Activated CD8-positive, alpha-beta memory T cell treated with anti-CD3 and anti-CD28 coated beads for 4 hours (primary cell): ENCODE data around the gene APOF.
"Not testable (repeated sequence)": the region's sequence is repeated elsewhere in the genome, so short reads cannot be mapped to it uniquely, and the experiment has no call there.

ENCODE experiments used
- DNase-seq, 2 donors: peaks; one replicate each; pipeline ENCODE4 v3.0.0-alpha.2; 2020; ENCODE audit warnings: low read depth in 2 of 2

APOF gene

DNA sequence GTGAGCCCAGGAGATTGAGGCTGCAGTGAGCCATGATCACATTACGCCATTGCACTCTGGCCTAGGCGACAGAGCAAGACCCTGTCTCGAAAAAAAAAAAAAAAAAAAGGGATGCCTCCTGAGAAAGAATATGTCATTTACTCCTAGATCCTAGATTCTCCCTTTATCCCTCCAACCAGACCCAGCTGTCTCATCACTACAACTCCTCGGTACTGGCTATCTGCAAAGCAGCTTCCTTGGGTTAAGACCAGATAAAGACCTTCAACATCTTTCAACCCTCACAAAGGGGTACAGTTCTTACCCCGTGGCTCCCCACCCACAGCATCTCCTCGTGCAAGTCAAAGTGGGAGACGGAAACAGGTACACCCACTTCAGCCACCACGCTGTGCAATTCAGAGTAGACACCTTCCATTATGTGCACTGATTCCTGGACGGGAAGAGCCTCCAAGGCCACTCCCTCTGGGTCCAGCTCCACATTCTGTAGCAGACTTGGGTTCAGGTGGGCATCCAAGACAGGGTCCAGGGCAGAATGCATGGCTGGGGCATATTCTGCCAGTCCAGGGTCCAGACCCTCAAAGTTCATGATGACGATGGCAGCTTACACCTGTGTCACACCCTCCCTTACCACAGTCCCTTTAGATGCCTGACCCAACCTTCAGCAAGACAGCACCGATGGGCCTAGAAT is 30.0 kb downstream of the APOF start:
- DNase-seq = no peak

GRCh38 chr12:56330936-56331490 is 31.6 kb downstream of the APOF start:
- no peak for DNase-seq

DNA sequence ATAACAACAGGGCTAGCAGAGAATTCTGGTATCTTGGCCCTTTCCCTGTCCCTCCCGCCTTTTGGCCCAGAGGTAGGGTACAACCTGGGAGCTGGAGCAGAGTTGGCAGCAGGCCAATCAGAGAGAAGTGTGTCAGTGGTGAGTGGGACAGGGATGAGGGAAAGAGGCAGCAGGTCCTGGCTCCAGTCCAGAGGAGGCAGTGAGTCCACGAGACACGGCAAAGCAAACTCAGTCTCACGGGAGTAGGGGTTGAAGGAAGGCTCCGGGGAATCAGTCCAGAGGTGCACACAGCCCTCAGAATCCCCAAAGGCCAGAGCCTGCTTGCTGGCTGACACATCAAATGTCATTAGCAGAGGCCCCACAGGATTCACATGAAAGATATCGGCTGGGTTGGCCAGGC is 36.1 kb downstream of the APOF start:
- no peak for DNase-seq

DNA sequence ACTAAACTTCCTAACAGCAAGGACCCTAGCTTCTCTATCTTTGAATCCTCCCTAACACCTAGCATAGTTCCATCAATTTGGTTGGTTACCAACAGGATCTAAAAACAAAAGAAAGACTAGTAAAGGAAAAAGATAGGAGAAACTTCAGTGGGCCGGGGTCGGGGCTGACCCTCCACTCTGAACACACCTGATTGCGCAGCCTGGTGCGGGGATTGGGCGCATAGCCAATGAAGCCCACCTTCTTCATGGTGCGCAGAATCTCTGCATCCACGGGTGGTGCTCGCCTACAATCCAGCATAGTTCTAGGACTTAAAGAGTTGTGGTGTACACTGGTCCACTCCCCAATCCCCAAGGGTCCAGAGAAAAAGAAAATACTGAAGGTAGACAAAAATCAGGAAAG is 36.5 kb downstream of the APOF start:
- no peak for DNase-seq

DNA sequence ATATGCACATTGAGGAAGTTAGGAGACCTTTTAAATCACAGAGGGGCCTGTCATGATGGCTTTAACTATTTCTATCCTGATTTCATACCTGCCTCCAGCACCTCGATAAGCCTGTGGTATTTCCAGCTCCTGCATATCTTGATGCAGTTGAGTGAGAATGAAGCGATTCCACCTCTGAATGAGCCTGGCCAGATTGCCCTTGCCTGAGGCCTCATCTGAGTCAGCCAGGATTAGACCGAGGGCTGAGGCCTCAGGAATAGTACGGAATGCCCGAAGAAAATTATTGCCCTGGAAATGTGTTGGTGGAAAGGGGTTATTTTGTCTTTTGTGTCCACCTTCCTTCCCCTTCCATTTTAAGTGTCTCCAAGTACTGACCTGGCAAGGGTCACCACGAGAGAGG is 38.5 kb downstream of the APOF start:
- DNase-seq = no peak

- not testable (repeated sequence) for DNase-seq
These were observed 41.0 kb downstream of the APOF start for GRCh38 chr12:56321610-56322009.

- no peak for DNase-seq
These were observed 41.6 kb downstream of the APOF start for GRCh38 chr12:56321027-56321426.

DNA sequence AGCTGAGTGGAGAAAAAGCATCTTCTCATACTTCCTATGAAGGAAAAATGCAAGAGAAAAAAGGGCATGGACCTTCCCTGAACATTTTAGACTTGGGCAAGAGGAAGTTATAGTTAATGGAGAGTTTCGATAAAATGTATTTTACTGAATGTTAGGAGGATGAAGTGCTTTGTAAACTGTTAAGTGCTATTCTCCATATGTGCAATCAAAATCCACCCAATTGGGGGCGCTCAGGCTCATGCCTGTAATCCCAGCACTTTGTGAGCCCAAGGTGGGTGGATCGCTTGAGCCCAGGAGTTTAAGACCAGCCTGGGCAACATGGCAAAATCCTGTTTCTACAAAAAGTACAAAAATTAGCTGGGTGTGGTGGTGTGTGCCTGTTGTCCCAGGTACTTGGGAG is 45.0 kb downstream of the APOF start:
- DNase-seq = no peak

DNA sequence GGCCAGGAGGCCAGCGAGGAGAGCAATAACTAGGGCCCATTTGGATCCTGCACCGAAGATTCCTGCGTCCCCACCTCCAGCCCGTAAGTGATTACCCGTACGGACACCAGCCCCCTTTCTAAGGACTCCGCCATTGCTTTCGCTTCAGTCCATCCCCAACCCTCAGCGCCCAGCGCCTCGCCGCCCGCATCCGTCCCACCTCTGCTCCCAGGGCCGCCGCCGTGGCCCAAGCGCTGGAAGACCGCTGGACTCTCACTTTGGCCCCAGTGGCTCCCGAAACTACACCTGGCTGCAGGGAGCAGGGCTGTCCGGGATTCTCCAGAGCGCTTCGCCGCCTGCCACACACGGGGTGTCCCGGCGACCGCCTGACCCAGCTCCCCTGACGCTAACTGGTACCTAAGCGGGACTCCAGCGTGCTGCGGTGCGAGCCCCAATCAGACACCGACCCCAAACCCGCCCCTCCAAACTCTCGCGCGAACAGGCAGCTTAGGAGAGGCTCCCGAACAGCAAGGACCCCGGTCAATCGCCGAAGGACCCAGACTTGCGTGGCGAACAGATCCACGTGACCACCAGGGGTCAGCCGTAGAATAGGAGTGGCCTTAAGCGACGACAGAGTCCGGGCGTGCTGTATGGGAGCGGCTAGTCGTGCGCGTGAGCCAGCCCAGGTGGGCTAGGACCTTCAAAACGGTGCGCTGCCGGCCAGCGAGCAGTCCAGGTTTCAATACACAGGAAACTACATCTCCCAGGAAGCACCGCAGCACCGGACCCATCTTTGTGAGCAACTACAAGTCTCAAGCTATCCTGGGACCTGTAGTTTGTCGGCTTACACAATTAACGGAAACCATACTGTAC is 46.8 kb downstream of the APOF start, which contains the start of gene CNPY2:
TSS of gene CNPY2 (minus strand) at position 367 of the 852 bp plus-strand sequence. CDS start 771 bp downstream, outside the sequence.
- DNase-seq = peak; percentile 88 to 89

GRCh38 chr12:56315249-56315621 is 47.4 kb downstream of the APOF start:
- DNase-seq = no peak

DNA sequence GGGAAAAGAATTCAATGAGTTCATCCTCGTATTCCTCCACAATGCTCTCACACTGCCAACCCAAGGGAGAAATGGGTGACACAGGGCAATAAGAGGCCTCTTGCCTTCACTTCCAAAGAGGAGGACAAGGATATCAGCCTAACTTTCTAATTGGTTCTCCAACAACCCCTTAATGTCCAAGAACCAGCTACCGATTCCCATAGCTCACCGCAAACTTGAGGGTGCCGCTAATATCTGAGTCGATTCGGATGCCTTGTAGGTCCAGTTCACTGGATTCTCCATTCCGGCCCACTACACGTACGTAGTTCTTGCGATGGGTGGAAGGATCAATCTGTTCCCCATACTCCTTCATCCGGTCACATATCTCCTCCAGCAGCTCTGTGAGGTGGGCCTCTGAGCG is 51.7 kb downstream of the APOF start:
- no peak for DNase-seq
